Tibial nerve (tissue), 4 donors: Measurements from ENCODE around the gene SMCR8.

Experiments used
- EP300 ChIP-seq, 2 donors: sonication (generic); formaldehyde crosslinking; IDR thresholded peaks; one replicate each; pipeline ENCODE4 v1.6.1; 2017; ENCODE audit warnings: antibody characterized with exemption in 2 of 2, mild to moderate bottlenecking in 1 of 2
- POLR2A ChIP-seq, 2 donors: fragments of 450-650 bp; IDR thresholded peaks; one replicate each; pipeline ENCODE4 v1.6.1; 2017; ENCODE audit warnings: antibody characterized with exemption in 2 of 2, mild to moderate bottlenecking in 2 of 2, moderate library complexity in 2 of 2
- TF ChIP-seq, protein P1 (sequence below), 5 experiments: fragments of 200-600 bp in 3 of 5; fragments of 450-650 bp in 2 of 5; sonication (generic) in 3 of 5; IDR thresholded peaks; one replicate each; pipeline ENCODE4 v1.5.1; 2016 to 2019; ENCODE audit warnings: antibody characterized with exemption in 5 of 5, mild to moderate bottlenecking in 3 of 5, moderate library complexity in 2 of 5

DNA sequence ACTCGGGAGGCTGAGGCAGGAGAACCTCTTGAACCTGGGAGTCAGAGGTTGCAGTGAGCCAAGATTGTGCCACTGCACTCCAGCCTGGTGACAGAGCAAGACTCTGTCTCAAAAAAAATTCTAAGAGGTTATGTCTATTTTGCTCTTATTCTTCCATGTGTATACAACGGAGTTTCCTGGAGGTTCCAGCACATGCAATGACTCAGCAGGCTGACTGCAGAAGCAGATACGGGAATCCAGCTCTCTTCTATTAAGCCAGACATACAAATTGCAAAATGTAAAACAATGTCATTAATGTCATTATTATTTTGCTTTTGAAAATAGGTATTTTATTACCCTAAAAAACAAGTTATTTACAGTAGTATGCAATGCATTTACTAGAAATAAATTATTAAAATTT is 36.2 kb upstream of the SMCR8 start:
- no peak for TF ChIP-seq POLR2A (IDR thresholded peaks at IDR 0.05)
- TF ChIP-seq, protein P1, sequence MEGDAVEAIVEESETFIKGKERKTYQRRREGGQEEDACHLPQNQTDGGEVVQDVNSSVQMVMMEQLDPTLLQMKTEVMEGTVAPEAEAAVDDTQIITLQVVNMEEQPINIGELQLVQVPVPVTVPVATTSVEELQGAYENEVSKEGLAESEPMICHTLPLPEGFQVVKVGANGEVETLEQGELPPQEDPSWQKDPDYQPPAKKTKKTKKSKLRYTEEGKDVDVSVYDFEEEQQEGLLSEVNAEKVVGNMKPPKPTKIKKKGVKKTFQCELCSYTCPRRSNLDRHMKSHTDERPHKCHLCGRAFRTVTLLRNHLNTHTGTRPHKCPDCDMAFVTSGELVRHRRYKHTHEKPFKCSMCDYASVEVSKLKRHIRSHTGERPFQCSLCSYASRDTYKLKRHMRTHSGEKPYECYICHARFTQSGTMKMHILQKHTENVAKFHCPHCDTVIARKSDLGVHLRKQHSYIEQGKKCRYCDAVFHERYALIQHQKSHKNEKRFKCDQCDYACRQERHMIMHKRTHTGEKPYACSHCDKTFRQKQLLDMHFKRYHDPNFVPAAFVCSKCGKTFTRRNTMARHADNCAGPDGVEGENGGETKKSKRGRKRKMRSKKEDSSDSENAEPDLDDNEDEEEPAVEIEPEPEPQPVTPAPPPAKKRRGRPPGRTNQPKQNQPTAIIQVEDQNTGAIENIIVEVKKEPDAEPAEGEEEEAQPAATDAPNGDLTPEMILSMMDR (IDR thresholded peaks at IDR 0.05), result no peak
- TF ChIP-seq EP300 (IDR thresholded peaks at IDR 0.05), result no peak
